Measurements from ENCODE around the gene HMGCL.
"Not testable (repeated sequence)": the region's sequence is repeated elsewhere in the genome, so short reads cannot be mapped to it uniquely, and the experiment has no call there.

The HMGCL gene

DNA sequence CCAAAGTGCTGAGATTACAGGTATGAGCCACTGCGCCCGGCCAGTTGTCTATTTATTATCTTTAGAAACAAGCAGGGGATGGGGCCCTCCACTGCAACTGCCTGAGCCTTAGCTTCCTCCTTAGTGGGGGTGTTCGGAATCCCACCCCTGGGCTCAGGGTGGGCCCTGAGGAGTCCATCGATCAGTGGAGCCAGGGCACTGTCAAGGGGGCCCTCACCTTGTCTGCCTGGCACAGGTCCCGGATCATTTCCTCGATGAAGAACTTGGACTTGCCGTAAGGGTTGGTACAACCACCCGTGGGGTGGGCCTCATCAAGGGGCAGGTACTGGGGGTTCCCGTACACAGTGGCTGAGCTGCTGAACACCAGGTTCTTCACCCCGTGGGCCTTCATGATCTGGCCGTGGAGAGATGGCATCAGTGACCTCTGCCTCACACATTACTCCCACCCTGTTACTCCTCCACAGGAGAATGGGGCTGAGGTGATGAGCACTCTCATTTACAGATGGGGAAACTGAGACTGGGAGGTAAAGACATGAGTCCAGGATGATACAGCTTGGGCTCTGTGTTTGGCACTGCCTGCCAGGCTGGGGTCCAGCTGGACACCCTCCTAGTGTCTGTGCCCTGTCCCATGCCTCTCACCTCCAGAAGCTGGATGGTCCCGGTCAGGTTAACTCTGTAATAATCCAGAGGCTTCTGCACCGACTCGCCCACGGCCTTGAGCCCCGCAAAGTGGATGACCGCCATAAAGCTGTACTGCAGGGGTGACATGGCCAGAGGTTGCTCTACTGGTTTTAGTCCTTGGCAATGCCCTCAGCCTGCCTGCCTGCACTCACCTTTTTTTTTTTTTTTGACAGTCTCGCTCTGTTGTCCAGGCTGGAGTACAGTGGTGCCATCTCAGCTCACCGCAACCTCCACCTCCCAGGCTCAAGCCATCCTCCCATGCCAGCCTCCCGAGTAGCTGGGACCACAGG lies 27.5 kb downstream of the HMGCL start:
- DNase-seq, result no peak

DNA sequence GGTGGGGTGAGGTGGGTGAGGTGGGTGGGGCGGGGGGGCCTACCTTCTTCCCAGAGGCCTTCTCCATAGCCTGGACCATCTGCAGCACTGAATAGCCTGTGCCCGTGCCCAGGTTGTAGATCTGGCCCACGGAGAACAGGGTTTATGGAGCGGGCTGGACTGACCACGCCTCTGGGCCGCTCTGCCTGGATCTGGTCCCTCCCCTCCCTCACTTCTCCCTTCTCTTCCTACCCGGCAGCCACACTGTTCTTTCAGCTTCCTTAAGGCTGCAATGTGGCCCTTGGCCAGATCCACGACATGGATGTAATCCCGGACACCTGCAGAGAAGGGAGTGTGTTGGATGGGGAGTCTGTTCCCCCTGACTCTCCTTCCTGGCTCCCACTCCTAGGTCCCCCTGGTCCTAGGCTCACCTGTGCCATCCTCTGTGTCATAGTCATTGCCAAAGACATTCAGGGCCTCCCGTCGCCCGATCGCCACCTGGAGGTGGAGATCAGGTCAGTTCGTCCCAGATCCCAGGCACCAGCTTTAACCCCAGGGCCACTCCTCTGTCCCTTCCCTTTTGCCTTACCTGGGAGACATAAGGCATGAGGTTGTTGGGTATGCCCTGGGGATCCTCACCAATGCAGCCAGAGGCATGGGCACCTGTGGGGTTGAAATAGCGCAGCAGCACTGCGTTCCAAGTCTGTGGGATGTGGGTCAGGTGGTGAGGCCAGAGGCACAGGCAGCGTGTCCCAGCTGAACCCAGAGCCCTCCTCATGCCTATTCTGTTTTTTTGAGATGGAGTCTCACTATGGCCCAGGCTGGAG lies 28.6 kb downstream of the HMGCL start:
- DNase-seq, result no peak

DNA sequence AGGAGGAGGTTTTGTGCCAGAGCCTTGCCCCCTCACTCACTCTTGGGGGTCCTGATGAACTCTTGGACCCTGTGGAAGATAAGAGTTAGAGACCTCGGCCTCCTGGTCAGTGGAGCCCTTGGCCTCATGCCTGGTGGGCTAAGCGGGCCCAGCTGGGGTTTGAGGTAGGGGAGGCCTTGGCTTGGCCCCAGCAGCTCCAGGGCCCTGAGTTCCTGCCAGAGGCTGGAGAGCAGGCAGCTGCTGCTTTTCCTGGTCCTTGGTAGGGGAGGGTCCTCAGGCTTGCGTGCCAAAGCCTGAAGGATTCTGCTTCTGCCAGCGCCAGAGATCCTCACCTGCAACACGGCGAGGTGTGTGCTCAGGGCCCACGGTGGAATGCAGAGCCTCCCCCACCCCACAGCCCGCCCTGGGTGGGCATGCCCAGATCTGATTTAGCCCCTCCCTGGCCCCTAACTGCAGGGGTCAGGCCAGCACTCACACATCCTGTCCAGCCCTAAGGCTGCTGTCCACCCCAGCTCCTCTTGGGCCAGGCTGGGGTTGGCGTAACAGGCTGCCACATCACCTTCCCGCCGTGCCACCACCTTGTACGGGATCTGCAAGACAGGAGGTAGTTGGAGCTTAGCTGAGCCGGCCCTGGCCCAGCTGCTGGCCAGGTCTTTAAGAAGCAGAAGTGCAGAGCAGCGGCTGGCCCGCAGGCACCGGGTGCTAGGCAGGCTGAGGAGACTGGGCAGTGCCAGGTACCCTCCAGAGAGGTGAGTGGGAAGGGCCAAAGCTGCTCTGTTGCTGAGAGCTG lies 29.4 kb downstream of the HMGCL start:
- DNase-seq, result no peak

DNA sequence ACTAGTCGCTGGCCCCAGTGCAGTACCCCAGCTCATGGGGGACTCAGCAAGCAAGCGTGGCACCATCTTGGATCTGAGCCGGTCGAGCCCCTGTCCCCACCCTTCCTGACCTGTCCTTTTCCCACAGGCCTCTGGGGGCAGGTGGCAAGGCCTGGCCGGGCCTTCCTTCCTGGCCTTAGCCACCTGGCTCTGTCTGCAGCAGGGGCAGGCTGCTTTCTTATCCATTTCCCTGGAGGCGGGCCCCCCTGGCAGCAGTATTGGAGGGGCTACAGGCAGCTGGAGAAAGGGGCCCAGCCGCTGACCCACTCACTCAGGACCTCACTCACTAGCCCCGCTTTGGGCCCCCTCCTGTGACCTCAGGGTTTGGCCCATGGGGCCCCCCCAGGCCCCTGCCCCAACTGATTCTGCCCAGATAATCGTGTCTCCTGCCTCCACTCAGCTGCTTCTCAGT lies 30.5 kb downstream of the HMGCL start:
- not testable (repeated sequence) for DNase-seq

- no peak for DNase-seq
Observed at GRCh38 chr1:23793861-23794731, 31.1 kb downstream of the HMGCL start.

DNA sequence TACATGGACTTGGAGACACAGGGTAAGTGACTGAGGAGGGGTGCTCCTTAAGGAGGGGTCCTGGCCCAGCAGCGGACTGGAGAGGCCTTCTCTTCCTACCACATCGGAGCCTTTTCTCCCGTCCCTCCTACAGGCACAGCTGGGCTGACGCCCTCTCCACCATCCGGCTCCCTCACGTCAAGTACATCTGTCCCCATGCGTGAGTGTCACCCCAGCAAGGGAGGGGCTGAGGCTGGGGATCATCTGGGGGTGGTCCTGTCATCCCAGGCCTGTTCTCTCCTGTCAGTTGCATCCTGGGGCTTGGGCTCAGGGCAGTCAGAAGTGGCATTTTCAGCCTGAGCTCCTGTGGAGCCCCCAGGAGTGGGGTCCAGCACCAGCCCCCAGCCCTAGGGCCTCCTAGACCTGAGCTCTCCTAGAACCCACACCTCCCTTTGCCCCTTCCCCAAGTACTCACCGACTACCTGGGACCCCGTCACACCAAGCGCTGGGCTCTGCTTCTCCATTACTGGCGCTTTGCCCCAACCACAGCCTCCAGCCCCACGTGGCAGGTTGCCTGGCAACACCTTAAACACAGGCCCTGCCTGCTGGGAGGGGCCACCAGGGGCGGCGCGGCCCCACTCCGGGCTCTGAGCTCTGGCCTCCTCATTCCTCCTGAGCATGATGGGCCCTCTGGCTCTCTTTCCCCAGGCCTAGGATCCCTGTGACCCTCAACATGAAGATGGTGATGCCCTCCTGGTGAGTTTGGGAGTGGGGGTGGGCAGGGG lies 32.0 kb downstream of the HMGCL start:
- DNase-seq, result no peak

DNA sequence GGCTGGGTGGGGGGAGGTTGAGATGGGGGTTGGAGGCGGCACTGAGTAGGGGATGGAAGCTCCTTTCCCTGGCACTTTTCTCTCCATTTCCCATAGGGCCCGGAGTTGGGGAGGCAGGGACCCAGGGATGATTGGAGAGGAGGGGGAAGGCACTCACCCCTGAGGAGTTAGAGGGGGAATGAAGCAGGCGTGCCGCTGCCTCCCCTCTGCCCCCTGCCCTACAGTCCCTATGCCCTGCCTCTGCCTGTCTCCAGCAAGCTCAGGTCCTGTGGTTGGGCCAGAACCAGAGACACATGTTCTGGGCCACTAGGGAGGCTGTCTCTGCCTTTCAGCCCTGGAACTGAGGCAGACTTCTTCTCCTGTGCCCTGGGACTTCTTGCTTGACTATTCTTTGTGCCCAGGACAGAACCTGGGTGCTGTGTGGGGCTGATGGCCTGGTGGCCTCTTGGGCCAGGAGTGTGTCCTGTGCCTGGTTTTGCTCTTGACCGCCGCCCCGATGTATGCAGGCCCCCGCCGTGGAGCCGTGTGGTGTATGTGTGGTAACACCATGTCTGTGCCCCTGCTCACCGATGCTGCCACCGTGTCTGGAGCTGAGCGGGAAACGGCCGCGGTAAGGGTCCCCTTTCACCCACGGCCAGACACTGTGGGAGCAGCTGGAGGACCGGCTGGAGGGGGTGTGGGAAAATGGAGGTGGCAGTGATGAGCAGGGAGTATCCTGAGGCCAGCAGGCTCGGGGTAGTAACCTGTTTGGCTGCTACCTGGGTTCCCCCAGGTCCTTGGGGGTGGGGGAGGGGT lies 32.9 kb downstream of the HMGCL start:
- DNase-seq, result no peak

DNA sequence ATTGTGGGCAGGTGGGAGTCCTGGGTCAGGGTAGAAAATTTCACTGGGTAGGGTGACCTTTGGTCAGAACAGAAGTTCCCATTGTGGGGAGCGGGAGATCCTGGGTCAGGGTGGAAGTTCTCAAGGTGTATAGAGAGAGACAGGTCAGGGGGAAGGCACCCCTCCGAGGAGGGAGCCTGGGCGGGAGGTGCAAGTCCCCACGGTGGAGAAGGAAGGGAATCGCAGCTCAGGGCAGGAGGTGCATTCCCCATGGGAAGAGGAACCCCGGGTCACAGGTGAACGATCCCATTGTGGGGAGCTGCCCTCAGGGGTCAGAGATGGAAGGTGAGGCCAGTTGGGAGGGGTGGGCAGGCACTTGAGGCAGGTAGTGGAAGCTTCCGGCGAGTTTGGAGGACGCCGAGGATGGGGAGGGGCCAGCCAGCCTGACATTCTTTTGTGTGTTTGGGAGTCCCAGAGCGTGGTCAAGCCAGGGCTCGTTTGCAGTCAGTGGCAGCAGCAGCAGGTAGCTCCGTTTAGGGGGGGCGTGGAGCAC lies 33.6 kb downstream of the HMGCL start:
- no peak for DNase-seq

DNA sequence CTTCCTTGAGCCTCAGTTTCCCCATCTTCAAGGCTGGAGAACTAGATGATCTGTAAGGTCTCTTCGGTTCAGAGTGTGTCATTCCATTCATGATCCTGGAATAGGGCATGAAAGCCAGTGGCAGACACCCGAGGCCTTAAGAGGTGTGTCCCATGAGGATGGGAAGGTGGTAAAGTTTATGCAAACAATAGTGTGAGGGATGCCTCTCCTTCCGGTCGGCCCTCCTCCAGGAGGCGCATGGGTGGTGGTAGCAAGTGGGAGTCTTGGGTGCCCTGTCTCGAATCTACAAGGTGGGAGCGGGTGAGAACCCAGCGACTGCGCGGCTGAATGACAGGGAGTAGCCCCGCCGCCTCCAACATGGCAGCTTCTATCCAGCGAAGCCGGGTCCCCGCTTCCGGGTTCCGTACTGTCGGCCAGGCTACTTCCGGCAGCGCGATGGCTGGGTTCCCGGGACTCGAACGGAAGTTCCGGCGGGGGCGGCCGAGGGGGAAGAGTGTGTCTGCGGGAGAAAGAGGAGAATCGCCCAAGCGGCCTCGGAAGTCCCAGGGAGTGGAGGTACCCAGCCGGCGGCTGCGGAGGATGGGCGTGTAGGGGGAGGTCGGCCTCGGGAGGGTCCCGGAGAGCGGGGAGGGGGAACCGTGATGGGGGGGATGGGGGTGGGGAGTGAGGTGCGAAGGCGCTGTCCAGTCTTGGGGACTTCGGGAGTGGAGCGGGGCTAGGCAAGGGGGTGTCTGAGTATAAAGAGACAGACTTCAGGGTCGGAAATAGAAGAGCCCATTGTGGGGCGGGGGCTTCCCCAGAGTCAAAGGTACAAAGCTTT lies 34.3 kb downstream of the HMGCL start, which contains the start of gene LYPLA2:
Gene LYPLA2 (plus strand): TSS at position 450 of the 820 bp plus-strand sequence. CDS start 1,538 bp downstream, outside the sequence.
- DNase-seq, result peak; percentile 90

- DNase-seq, result no peak
Observed at GRCh38 chr1:23788695-23789094, 36.5 kb downstream of the HMGCL start.

DNA sequence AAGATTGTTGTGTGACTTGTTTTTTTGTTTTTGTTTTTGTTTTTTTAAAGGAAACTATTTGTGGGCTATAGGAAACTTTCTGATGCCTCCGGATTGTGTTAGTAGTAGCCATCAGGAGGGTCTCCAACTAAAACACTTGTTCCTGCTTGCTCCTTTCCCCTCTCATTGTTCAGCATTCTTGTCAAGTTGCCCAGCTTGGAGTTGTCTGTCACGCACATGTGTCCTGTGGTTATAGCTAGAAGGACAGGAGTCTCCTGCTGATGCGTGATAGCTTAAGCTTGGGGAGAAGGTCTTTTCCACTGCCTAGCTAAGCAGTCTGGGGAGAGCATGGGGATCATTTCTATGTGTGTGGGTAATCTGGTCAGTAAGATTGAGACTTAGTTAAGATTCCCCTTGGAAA lies 37.5 kb downstream of the HMGCL start:
- DNase-seq, result no peak

- DNase-seq, result no peak
Observed at GRCh38 chr1:23784846-23785245, 40.4 kb downstream of the HMGCL start.

- not testable (repeated sequence) for DNase-seq
Observed at GRCh38 chr1:23783141-23783540, 42.1 kb downstream of the HMGCL start.

GRCh38 chr1:23779826-23780371 lies 45.3 kb downstream of the HMGCL start:
- DNase-seq, result peak; percentile 53

DNA sequence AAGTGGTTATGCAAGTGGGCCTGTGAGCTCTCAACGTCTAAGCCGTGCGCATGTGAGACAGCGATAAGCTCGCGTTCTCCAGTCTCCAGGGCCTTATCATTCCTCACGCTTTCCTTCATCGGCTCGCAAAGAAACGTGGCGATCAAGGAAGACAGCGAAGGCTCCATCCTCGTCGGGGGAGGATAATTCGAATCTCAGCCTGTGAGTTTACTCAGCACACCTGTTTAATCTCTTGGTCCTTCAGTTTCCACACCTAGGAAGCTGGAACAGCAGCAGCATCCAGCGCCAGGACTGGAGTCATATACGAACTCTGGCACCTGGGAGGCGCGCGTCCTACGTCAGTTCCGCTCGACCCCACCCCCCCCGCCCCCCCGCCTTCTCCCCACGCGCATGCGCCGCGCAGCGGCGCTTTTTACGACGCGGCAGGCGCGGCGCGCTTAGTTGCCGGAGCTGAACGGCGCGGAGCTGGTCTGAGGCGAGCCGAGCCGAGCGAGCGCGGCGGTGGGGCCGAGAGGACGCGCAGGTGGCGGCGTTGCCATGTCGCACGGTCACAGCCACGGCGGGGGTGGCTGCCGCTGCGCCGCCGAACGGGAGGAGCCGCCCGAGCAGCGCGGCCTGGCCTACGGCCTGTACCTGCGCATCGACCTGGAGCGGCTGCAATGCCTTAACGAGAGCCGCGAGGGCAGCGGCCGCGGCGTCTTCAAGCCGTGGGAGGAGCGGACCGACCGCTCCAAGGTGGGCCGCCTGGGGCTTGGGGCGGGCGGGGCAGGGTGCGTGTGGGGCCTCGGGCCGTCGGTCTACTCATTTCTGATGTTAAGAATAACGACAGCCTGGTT lies 47.0 kb downstream of the HMGCL start, which contains the start of gene PITHD1:
Gene PITHD1 (plus strand): TSS at position 440 of the 836 bp plus-strand sequence. CDS start 98 bp downstream, at position 538.
- peak; percentile 80 for DNase-seq

DNA sequence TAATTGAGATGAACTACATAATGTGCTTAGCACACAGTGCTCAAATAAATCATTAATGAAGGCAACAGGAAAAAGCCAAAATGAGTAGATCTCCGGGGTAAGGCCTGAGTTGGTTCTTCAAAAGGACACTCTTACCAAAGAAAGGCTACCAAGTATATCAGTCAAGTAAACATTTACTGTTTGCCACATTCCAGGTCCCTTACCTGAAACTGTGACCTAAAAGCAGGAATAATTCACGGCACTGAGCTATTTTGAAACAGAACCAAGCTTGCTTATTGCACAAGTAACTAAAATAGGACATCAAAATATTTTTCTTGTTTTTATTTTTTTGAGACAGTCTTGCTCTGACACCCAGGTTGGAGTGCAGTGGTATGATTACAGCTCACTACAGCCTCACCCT lies 49.0 kb downstream of the HMGCL start:
- DNase-seq, result no peak
